Gastroesophageal sphincter (tissue), 3 donors: ENCODE data around the gene UBE2F.

Experiments used
- CTCF ChIP-seq, 4 experiments: fragments of 200-600 bp in 2 of 4; fragments of 450-650 bp in 2 of 4; sonication (generic) in 1 of 4; IDR thresholded peaks; one replicate each; pipeline ENCODE4 v1.5.1; 2017 to 2019; ENCODE audit warnings: antibody characterized with exemption in 4 of 4, mild to moderate bottlenecking in 2 of 4, moderate library complexity in 2 of 4
- EP300 ChIP-seq: sonication (generic); formaldehyde crosslinking; IDR thresholded peaks from one replicate; pipeline ENCODE4 v1.6.1; 2017; ENCODE audit warnings: antibody characterized with exemption, mild to moderate bottlenecking
- POLR2A ChIP-seq, 2 donors: fragments of 450-650 bp; IDR thresholded peaks; one replicate each; pipeline ENCODE4 v1.6.1; 2017; ENCODE audit warnings: antibody characterized with exemption in 2 of 2, mild to moderate bottlenecking in 2 of 2, moderate library complexity in 1 of 2
- POLR2AphosphoS5 ChIP-seq: sonication (generic); formaldehyde crosslinking; IDR thresholded peaks from one replicate; pipeline ENCODE4 v1.6.1; 2017; ENCODE audit warnings: antibody characterized with exemption

GRCh38 chr2:238023608-238024007, 56.8 kb downstream of the UBE2F start:
- TF ChIP-seq EP300, result no peak
- no peak for TF ChIP-seq CTCF (IDR thresholded peaks at IDR 0.05)
- TF ChIP-seq POLR2A (IDR thresholded peaks at IDR 0.05), result no peak
- no peak for TF ChIP-seq POLR2AphosphoS5
